ENCODE results near the gene PIP4K2C.

DNA sequence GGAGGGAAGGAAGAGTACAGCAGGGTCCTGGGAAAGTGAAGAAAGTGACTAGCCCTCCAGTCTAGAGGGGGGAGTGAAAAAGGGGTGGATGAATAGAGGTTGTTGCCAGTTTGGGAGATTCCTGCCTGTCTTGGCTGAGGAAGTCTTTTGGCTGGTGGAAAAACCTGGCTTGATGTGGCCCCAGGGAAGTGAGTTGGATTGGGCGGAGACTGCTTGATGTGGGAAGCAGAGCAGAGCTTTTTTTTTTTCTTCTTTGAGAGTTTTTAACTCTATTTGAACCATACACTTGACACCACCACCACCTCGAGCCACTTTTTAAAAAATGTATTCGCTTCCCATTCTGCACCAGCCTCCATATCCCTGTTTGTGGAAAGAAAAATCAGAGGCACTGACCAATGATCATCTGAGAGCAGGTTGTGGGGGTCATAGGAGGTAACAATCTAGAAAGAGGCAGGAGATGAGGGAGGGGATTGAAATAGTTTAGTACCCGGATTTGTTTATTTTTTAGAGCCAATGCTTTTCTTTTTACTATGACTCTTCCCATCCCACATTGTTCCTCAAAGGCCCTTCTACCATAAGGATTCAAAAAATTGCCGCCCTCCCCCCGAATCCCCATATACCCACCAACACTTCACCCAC is 12.9 kb downstream of the PIP4K2C start:
- TF ChIP-seq GATA2 (IDR thresholded peaks at IDR 0.05; ENCODE audit: low read depth, low read length) (no peak), GATA3 (IDR thresholded peaks at IDR 0.05; ENCODE audit: low read depth, low read length) (no peak)

Data from SH-SY5Y (cell line).